Measurements from ENCODE around the gene ARMC5. TPM values are rescaled to one million over a fixed set of nuclear protein-coding genes. Genes with fewer than 3 reads are reported as not detected.

Gene ARMC5
- total RNA-seq, 4 donors from 2014 or later = 6.6 to 11.6 (median 9.1) TPM

DNA sequence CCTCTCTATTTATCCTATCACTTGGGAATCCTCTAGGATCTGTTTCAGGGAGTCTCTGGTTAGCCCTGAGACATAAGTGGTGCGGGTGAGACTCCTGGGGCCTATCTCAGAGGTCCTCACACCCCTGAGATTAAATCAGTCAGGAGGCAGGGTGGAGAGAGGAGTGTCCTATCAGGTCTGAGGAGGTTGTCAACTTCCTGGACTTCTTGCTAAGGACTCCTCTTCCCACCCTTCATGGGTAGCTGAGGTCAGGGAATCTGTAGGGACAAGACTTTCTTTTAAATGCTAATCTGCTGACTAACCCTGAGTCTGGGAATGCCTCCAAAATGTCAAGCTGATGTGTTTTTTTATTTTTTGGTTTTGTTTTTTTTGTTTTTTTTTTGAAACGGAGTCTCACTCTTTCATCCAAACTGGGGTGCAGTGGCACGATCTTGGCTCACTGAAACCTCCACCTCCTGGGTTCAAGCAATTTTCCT, 6.6 kb upstream of the ARMC5 start:
- WGBS, 2 donors = 37 to 44% methylated on average over 3 of the region's 3 CpGs
- Histone ChIP-seq H3K4me1 (peaks cover 0 to 66% (median 45%) of the 10 kb centered on the region in 4 donors), H3K27ac (peak overlapping the region in 3 of 4 donors; percentile 61 to 78 (median 66)), H3K9me3 (no peaks in the 10 kb centered on the region), H3K27me3 (no peaks in the 10 kb centered on the region), H3K4me3 (no peak overlapping the region), H3K36me3 (peaks cover 0 to 9% (median 0%) of the 10 kb centered on the region in 3 donors)
- no peak for DNase-seq (ENCODE audit: low spot score in 2 of 2)
- TF ChIP-seq POLR2A (IDR thresholded peaks at IDR 0.05) (no peak), EP300 (IDR thresholded peaks at IDR 0.05) (peak in 1 of 2 donors; percentile 6)
- TF ChIP-seq, protein P1, sequence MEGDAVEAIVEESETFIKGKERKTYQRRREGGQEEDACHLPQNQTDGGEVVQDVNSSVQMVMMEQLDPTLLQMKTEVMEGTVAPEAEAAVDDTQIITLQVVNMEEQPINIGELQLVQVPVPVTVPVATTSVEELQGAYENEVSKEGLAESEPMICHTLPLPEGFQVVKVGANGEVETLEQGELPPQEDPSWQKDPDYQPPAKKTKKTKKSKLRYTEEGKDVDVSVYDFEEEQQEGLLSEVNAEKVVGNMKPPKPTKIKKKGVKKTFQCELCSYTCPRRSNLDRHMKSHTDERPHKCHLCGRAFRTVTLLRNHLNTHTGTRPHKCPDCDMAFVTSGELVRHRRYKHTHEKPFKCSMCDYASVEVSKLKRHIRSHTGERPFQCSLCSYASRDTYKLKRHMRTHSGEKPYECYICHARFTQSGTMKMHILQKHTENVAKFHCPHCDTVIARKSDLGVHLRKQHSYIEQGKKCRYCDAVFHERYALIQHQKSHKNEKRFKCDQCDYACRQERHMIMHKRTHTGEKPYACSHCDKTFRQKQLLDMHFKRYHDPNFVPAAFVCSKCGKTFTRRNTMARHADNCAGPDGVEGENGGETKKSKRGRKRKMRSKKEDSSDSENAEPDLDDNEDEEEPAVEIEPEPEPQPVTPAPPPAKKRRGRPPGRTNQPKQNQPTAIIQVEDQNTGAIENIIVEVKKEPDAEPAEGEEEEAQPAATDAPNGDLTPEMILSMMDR (IDR thresholded peaks at IDR 0.05) = no peak

DNA sequence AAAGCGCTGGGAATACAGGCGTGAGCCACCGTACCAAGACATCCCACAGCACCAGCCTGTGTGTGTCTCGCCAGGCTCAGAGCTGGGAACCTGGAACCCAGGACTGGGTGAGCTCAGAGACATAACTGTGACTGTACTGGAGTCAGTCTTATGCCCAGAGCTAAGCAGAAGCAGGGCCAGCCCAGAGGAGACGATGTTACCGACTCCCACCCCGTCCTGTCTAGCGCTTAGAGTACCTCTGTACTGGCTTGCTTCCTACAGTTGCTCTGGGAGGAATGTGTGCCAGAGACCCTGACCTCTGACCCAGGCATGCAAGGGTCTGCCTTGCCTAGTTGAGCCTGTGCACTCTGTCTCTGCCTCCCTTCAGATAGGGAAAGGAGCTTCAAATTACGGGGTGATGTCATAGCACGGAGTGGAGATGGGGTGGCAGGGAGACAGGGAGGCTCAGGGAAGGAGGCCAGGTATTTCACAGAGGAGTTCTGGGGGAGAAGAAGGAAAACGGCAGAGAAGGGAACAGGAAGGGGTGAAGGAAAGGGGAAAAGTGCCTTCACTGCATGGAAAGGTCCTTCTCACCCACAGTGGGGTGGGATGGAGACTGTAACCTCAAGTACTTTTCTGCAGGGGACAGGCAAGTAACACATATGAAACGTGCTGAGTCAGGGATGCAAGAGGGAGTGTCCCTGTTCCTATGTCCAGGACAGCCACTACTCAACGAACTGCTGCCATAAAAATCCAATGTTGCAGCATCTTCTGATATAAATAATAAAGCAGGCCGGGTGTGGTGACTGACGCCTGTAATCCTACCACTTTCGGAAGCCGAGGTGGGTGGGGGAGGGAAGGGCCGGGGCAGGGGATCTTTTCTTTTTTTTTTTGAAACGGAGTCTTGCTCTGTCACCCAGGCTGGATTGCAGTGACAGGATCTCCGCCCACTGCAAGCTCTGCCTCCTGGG, 5.8 kb upstream of the ARMC5 start:
- DNase-seq (ENCODE audit: low spot score in 2 of 2) = no peak
- H3K4me3 ChIP-seq = no peak overlapping the region
- 41 to 43% methylated on average over 18 to 20 of the region's 20 CpGs for WGBS, 2 donors

DNA sequence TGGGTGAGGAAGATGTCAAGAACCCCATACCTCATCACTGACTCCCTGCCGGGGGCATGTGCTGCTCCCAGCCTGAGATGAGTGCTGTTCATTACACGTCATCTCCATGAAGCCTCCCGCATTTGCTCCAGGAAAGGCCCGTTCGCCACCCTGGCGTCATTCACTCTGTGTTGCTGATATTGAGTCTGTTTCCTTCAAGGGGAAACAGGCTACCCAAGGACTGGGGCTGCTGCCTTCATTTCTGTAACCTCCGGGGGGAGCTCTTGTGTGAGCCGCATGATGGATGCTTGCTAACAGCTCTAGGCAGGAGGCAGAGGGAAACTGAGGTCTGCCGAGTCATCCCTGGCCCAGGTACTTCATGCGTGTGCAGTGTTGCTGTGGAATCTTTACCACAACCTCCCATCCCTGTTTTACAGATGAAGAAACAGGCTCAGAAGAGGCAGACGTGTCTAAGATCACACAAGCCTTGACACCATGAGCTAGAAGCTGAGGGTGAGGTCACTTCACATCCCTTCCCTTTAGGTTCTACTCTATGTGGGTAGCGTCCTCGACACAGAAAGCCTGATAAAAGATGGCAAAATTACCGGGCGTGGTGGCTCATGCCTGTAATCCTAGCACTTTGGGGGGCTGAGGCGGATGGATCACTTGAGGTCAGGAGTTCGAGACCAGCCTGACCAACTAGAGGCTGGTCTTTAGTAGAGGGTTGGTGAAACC, 3.5 kb upstream of the ARMC5 start:
- Histone ChIP-seq H3K9me3 (no peaks in the 10 kb centered on the region), H3K4me1 (peaks cover 0 to 83% (median 52%) of the 10 kb centered on the region in 4 donors), H3K4me3 (no peak overlapping the region), H3K36me3 (peaks cover 0 to 9% (median 0%) of the 10 kb centered on the region in 3 donors), H3K27me3 (no peaks in the 10 kb centered on the region), H3K27ac (no peak overlapping the region)
- TF ChIP-seq EP300 (IDR thresholded peaks at IDR 0.05) = no peak
- TF ChIP-seq, protein P1 (IDR thresholded peaks at IDR 0.05) = peak in 2 of 5 experiments; percentile 4 to 9
- WGBS, 2 donors = 69 to 73% methylated on average over 17 of the region's 17 CpGs
- no peak for DNase-seq (ENCODE audit: low spot score in 2 of 2)

More for the DNA sequence above, 5.8 kb upstream of the ARMC5 start:
- no peaks in the 10 kb centered on the region for H3K27me3 ChIP-seq
- no peaks in the 10 kb centered on the region for H3K9me3 ChIP-seq
- peaks cover 0 to 74% (median 49%) of the 10 kb centered on the region in 4 donors for H3K4me1 ChIP-seq
- peaks cover 0 to 9% (median 0%) of the 10 kb centered on the region in 3 donors for H3K36me3 ChIP-seq
- TF ChIP-seq EP300 (IDR thresholded peaks at IDR 0.05) (no peak), POLR2A (IDR thresholded peaks at IDR 0.05) (no peak)
- TF ChIP-seq, protein P1 (IDR thresholded peaks at IDR 0.05) = no peak
- H3K27ac ChIP-seq = peak overlapping the region; percentile 0 to 78 (median 64)

DNA sequence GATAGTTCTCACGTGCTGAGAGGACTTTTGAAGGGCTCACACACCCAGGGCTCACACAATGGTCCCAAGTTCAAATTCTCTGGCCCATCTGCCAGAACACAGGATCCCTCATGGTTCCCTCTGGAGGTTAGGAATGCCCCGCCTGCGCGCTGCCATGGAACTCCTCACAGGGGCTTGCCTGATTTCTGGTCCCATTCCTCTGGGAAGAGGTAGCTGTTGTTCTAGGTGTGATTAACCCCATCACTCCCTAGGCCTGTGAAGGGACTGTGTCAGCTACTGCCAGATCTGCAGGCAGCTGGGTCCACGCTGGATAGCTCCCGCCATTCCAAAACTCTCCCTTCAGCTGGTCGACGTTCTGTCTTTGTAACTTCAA, 2.3 kb upstream of the ARMC5 start:
- Histone ChIP-seq H3K4me1 (peaks cover 0 to 79% (median 46%) of the 10 kb centered on the region in 4 donors), H3K9me3 (no peaks in the 10 kb centered on the region), H3K27me3 (no peaks in the 10 kb centered on the region), H3K36me3 (peaks cover 0 to 12% (median 0%) of the 10 kb centered on the region in 3 donors), H3K4me3 (no peak overlapping the region), H3K27ac (no peak overlapping the region)
- TF ChIP-seq POLR2A (IDR thresholded peaks at IDR 0.05) (no peak), EP300 (IDR thresholded peaks at IDR 0.05) (no peak)
- TF ChIP-seq, protein P1 (IDR thresholded peaks at IDR 0.05) = no peak
- 65 to 71% methylated on average over 8 of the region's 8 CpGs for WGBS, 2 donors
- no peak for DNase-seq (ENCODE audit: low spot score in 2 of 2)
